AG09319 (cell line): ENCODE measurements around the gene ACSF3.

ENCODE experiments used
- DNase-seq: peaks from one replicate; pipeline ENCODE4 v3.0.0-alpha.2; 2010; ENCODE audit warnings: low read depth; ENCODE audit errors: extremely low read depth
- CTCF ChIP-seq: IDR thresholded peaks from 2 replicates; pipeline ENCODE4 v1.5.1; 2011; ENCODE audit warnings: low read depth, mild to moderate bottlenecking, inconsistent platforms, low read length, moderate library complexity

ACSF3 gene

GRCh38 chr16:89152831-89153700 lies 59.4 kb downstream of the ACSF3 start:
- no peak for DNase-seq

GRCh38 chr16:89153848-89154271 lies 60.2 kb downstream of the ACSF3 start:
- DNase-seq = no peak
- TF ChIP-seq CTCF = no peak

More at GRCh38 chr16:89152831-89153700, 59.4 kb downstream of the ACSF3 start:
- no peak for TF ChIP-seq CTCF

- no peak for DNase-seq
- no peak for TF ChIP-seq CTCF
Measured at GRCh38 chr16:89154390-89155183, 60.9 kb downstream of the ACSF3 start.

GRCh38 chr16:89155184-89155679 lies 61.6 kb downstream of the ACSF3 start:
- peak; percentile 61 for DNase-seq

GRCh38 chr16:89155851-89156739 lies 62.4 kb downstream of the ACSF3 start:
- DNase-seq = no peak
- TF ChIP-seq CTCF = no peak

More at GRCh38 chr16:89155184-89155679, 61.6 kb downstream of the ACSF3 start:
- no peak for TF ChIP-seq CTCF

- TF ChIP-seq CTCF = no peak
- no peak for DNase-seq
Measured at GRCh38 chr16:89156740-89157645, 63.3 kb downstream of the ACSF3 start.
